Muscle of leg (tissue), 11 donors: ENCODE measurements around the gene MYO18A. TPM values are rescaled to one million over a fixed set of nuclear protein-coding genes. Genes with fewer than 3 reads are reported as not detected.
"Not testable (repeated sequence)": the region's sequence is repeated elsewhere in the genome, so short reads cannot be mapped to it uniquely, and the experiment has no call there.

Experiments
- DNase-seq: peaks from one replicate; pipeline ENCODE4 v3.0.0; 2013
- H3K27ac ChIP-seq: one replicate; pipeline ENCODE4 v1.5.1; 2013; ENCODE audit warnings: mild to moderate bottlenecking, low read length, control low read depth
- H3K27me3 ChIP-seq: one replicate; pipeline ENCODE4 v1.6.1; 2013; ENCODE audit warnings: low read length; ENCODE audit not compliant: control insufficient read depth, insufficient read depth
- H3K36me3 ChIP-seq: one replicate; pipeline ENCODE4 v1.6.1; 2013; ENCODE audit warnings: low read length; ENCODE audit not compliant: control insufficient read depth, insufficient read depth
- H3K4me1 ChIP-seq: one replicate; pipeline ENCODE4 v1.6.1; 2013; ENCODE audit warnings: low read length; ENCODE audit not compliant: control insufficient read depth, insufficient read depth
- H3K4me3 ChIP-seq: one replicate; pipeline ENCODE4 v1.5.1; 2013; ENCODE audit warnings: low read length, control low read depth
- H3K9me3 ChIP-seq: replicated peaks from 2 replicates; pipeline ENCODE4 v1.6.1; 2013; ENCODE audit warnings: low read depth, low read length; ENCODE audit not compliant: control insufficient read depth
- WGBS: methylation state at CpG from one replicate; pipeline ENCODE4 v1.1.5; 2013; ENCODE audit warnings: missing lambda C conversion rate; ENCODE audit not compliant: insufficient coverage; 5-methylcytosine and 5-hydroxymethylcytosine counted together
- polyA plus RNA-seq, 8 donors: library from polyadenylated mRNA; unstranded; fragments of 120-200 nt; gene quantifications; one replicate each; pipeline versions ENCODE4 v1.2.1 to v1.2.3, GENCODE V29; 2013; ENCODE audit warnings: inconsistent platforms in 1 of 8, low replicate concordance in 1 of 8; ENCODE audit not compliant: insufficient read length in 8 of 8, insufficient read depth in 1 of 8
- total RNA-seq: library from RNA; stranded (reverse); fragments of 120-200 nt; gene quantifications from one replicate; pipeline ENCODE4 v1.2.4, GENCODE V29; 2013

The MYO18A gene
- total and polyA plus RNA-seq, 9 donors: 157 to 309 (median 205) TPM

DNA sequence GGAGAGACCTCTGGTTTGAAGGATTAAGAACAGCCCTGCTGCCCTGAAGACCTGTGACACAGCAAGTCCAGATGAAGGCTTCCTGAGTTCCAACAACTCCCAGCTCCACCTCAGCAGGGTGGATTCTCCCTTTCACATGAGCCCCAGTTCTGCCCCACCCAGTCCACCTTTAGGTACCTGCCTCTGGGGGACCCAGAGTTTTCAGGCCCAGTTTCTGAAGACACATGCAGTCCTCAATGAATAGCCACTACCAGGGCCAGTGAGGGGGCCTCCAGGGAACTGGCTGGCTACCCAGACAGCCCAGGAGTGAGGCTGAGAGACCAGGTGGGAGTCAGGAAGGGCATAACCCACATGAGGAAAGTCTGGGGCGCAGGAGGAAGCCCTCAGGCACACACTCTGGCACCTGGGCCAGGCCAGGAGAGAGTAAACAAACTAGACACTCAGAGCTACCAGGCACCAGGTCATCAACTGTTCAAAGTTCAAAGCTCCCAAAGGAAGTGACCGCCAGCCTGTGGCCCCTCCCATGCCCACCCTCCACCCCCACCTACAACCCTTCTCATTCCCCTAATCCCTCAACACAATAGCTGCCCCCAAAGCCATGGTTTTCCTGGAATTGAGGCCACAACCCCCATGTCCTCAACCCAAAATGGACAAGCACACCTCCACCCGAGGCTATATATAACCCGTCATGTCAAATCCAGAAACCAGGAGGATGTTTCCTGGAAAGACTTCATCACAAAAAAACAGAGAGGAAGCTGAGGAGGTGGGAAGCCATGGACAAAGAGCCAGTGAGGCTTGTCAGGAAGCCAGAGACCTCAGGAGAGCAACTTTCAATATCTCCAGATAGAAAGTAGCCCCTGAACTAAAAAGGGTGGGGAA, 2.1 kb downstream of the MYO18A start:
- H3K4me1 ChIP-seq: peaks cover 29% of the 10 kb centered on the region
- H3K4me3 ChIP-seq: no peak overlapping the region
- 70% methylated on average over 2 of the region's 4 CpGs for WGBS
- DNase-seq: no peak
- H3K27me3 ChIP-seq: no peaks in the 10 kb centered on the region
- no peaks in the 10 kb centered on the region for H3K36me3 ChIP-seq
- peak overlapping the region; percentile 83 for H3K27ac ChIP-seq
- H3K9me3 ChIP-seq: no peaks in the 10 kb centered on the region

- no peaks in the 10 kb centered on the region for H3K9me3 ChIP-seq
- H3K4me3 ChIP-seq: no peak overlapping the region
- no peaks in the 10 kb centered on the region for H3K36me3 ChIP-seq
- H3K27ac ChIP-seq: peak overlapping the region; percentile 43
- no peaks in the 10 kb centered on the region for H3K27me3 ChIP-seq
- peaks cover 29% of the 10 kb centered on the region for H3K4me1 ChIP-seq
- DNase-seq: no peak
- WGBS: 100% methylated on average over 1 of the region's 3 CpGs
These were observed 2.7 kb downstream of the MYO18A start for GRCh38 chr17:29177541-29177870.

GRCh38 chr17:29176558-29177351, 3.4 kb downstream of the MYO18A start:
- Histone ChIP-seq H3K36me3 (no peaks in the 10 kb centered on the region), H3K4me3 (peak overlapping the region; percentile 45), H3K9me3 (no peaks in the 10 kb centered on the region), H3K27ac (peak overlapping the region; percentile 42), H3K4me1 (peaks cover 29% of the 10 kb centered on the region), H3K27me3 (no peaks in the 10 kb centered on the region)
- under 1% methylated on average over 50 of the region's 51 CpGs for WGBS
- peak; percentile 51 for DNase-seq

DNA sequence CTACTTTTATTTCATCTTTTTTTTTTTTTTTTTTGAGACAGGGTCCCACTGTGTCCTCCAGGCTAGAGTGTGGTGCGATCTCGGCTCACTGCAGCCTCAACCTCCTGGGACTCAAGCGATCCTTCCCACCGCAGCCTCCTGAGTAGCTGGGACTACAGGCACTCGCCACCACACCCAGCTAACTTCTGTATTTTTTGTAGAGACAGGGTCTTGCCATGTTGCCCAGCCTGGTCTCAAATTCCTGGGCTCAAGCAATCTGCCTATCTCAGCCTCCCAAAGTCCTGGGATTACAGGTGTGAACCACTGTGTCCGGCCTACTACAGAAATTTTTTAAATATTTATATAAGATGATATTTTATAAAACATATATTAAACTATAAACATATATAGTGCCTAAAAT, 4.8 kb downstream of the MYO18A start:
- no peak for DNase-seq
- Histone ChIP-seq H3K27me3 (no peaks in the 10 kb centered on the region), H3K9me3 (no peaks in the 10 kb centered on the region), H3K4me1 (peaks cover 23% of the 10 kb centered on the region), H3K27ac (no peak overlapping the region), H3K36me3 (no peaks in the 10 kb centered on the region), H3K4me3 (no peak overlapping the region)
- WGBS: 83% methylated on average over 5 of the region's 6 CpGs

DNA sequence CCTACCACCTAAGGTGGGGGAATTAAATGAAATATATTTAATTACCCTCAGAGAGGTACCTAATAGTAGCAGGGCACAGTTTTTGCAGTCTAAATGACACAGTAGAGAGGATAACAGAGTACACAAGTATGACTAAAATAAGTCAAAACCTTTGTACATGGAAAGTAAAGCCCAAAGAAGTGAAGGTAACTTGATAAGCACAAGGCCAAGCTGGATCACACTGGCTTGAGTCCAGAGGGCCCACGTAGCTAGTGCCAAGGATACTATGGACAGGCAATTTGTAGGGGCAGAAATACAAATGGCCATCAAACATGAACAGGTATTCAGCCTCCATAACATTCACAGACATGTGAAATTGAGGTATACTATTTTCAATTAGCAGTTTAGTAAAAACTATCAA, 7.6 kb downstream of the MYO18A start:
- no peak overlapping the region for H3K27ac ChIP-seq
- 60% methylated on average over 1 of the region's 1 CpG for WGBS

DNA sequence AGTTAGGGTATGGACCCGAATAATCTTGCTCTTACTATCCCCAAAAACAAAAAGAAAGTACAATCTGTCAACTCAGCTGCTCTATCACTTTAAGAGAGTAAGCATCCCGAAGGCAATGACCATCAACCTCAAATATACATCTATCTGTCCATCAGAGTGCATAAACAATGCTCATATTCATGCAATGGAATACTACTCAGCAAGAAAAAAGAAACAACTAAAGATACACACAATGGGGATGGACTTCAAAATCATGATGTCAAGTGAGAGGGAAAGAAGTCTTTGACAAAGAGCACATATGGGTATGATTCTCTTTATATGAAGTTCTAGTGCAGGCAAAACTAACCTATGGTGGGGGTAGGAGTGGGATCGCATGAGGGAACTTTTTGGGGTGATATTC, 9.5 kb downstream of the MYO18A start:
- no peak overlapping the region for H3K4me3 ChIP-seq
- no peak overlapping the region for H3K27ac ChIP-seq
- H3K4me1 ChIP-seq: peaks cover 17% of the 10 kb centered on the region
- H3K36me3 ChIP-seq: peaks cover 9% of the 10 kb centered on the region
- no peaks in the 10 kb centered on the region for H3K9me3 ChIP-seq
- 100% methylated on average over 1 of the region's 3 CpGs for WGBS
- no peaks in the 10 kb centered on the region for H3K27me3 ChIP-seq
- no peak for DNase-seq

More for the DNA sequence above, 7.6 kb downstream of the MYO18A start:
- Histone ChIP-seq H3K9me3 (no peaks in the 10 kb centered on the region), H3K27me3 (no peaks in the 10 kb centered on the region), H3K36me3 (no peaks in the 10 kb centered on the region), H3K4me3 (no peak overlapping the region), H3K4me1 (peaks cover 19% of the 10 kb centered on the region)
- no peak for DNase-seq

- H3K27ac ChIP-seq: no peak overlapping the region
- DNase-seq: no peak
- no peak overlapping the region for H3K4me3 ChIP-seq
- H3K4me1 ChIP-seq: peaks cover 17% of the 10 kb centered on the region
- WGBS: 88% methylated on average over 8 of the region's 9 CpGs
- H3K9me3 ChIP-seq: no peaks in the 10 kb centered on the region
- no peaks in the 10 kb centered on the region for H3K27me3 ChIP-seq
- H3K36me3 ChIP-seq: peaks cover 16% of the 10 kb centered on the region
These were observed 10.2 kb downstream of the MYO18A start for GRCh38 chr17:29169806-29170591.

DNA sequence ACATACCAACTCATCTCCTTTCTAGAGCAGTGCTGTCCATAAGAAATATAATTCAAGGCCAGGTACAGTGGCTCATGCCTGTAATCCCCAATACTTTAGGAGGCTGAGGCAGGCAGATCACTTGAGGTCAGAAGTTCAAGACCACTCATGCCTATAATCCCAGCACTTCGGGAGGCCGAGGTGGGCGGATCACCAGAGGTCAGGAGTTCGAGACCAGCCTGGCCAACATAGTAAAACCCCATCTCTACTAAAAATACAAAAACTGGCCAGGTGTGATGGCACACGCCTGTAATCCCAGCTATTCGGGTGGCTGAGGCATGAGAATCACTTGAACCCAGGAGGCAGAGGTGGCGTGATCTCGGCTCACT, 11.5 kb downstream of the MYO18A start:
- not testable (repeated sequence) for H3K27me3 ChIP-seq, H3K4me3 ChIP-seq, H3K9me3 ChIP-seq, DNase-seq
- Histone ChIP-seq H3K27ac (peak overlapping the region; percentile 72), H3K36me3 (peaks cover 18% of the 10 kb centered on the region), H3K4me1 (peaks cover 26% of the 10 kb centered on the region)
- 100% methylated on average over 3 of the region's 8 CpGs for WGBS

GRCh38 chr17:29168079-29168758, 12.0 kb downstream of the MYO18A start:
- no peak overlapping the region for H3K4me3 ChIP-seq
- WGBS: 79% methylated on average over 2 of the region's 3 CpGs
- peak overlapping the region; percentile 72 for H3K27ac ChIP-seq
- H3K27me3 ChIP-seq: no peaks in the 10 kb centered on the region
- H3K36me3 ChIP-seq: peaks cover 18% of the 10 kb centered on the region
- no peaks in the 10 kb centered on the region for H3K9me3 ChIP-seq
- no peak for DNase-seq
- peaks cover 31% of the 10 kb centered on the region for H3K4me1 ChIP-seq
